ENCODE results near the gene MICA.
"Not testable (repeated sequence)": the region's sequence is repeated elsewhere in the genome, so short reads cannot be mapped to it uniquely, and the experiment has no call there.

Gene MICA

GRCh38 chr6:31385041-31385440 lies 18.4 kb upstream of the MICA start:
- DNase-seq, result no peak

GRCh38 chr6:31386099-31386498 lies 17.3 kb upstream of the MICA start:
- DNase-seq, result no peak

- no peak for DNase-seq
Observed at GRCh38 chr6:31386977-31387376, 16.4 kb upstream of the MICA start.

GRCh38 chr6:31388916-31389801 lies 14.2 kb upstream of the MICA start:
- DNase-seq, result not testable (repeated sequence)

- not testable (repeated sequence) for DNase-seq
Observed at GRCh38 chr6:31389802-31390132, 13.6 kb upstream of the MICA start.

- DNase-seq, result no peak
Observed at GRCh38 chr6:31393932-31394331, 9.5 kb upstream of the MICA start.

GRCh38 chr6:31394381-31394780 lies 9.0 kb upstream of the MICA start:
- DNase-seq, result no peak

- no peak for DNase-seq
Observed at GRCh38 chr6:31395832-31396231, 7.6 kb upstream of the MICA start.

- peak; percentile 81 for DNase-seq
Observed at GRCh38 chr6:31396422-31397152, 6.8 kb upstream of the MICA start.

GRCh38 chr6:31397153-31397499 lies 6.3 kb upstream of the MICA start:
- DNase-seq, result not testable (repeated sequence)

- no peak for DNase-seq
Observed at GRCh38 chr6:31397901-31398525, 5.4 kb upstream of the MICA start.

- DNase-seq, result peak; percentile 94
Observed at GRCh38 chr6:31399589-31400466, 3.6 kb upstream of the MICA start.

- peak; percentile 85 for DNase-seq
Observed at GRCh38 chr6:31400467-31401289, 2.7 kb upstream of the MICA start.

- no peak for DNase-seq
Observed at GRCh38 chr6:31401403-31401802, 2.0 kb upstream of the MICA start.

- peak; percentile 65 for DNase-seq
Observed at GRCh38 chr6:31402324-31403282, 792 bp upstream of the MICA start.

GRCh38 chr6:31404061-31404364 lies 618 bp downstream of the MICA start:
- not testable (repeated sequence) for DNase-seq

GRCh38 chr6:31405996-31406395 lies 2.6 kb downstream of the MICA start:
- no peak for DNase-seq

- DNase-seq, result no peak
Observed at GRCh38 chr6:31407699-31408098, 4.3 kb downstream of the MICA start.

GRCh38 chr6:31412506-31412905 lies 9.1 kb downstream of the MICA start:
- no peak for DNase-seq

- DNase-seq, result not testable (repeated sequence)
Observed at GRCh38 chr6:31414148-31414770, 10.9 kb downstream of the MICA start.

All from left hindlimb (tissue), 1 donor.